ENCODE measurements around the gene CIAO3. TPM values are rescaled to one million over a fixed set of nuclear protein-coding genes. Genes with fewer than 3 reads are reported as not detected.
A peak's percentile ranks its signal among the peaks of the same experiment; 100 is the strongest.

Gene CIAO3
- total RNA-seq, 1 experiment from 2014 or later: 21.9 TPM

DNA sequence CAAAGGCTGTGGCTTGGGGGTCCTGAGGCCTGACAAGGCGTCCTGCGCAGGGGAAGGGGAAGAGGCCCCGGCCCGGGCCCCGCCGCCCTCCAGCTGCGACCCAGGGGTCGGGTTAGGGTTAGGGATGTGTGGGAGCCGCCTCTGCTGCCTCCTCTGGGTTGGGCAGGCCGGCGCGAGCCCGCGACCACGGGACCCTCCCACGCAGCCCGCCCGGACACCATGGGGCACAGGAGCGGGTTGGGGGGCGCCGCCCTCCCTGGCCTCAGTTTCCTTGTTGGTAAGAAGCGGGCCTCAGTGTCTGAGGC is 386 bp downstream of the CIAO3 start:
- no peak overlapping the region for H3K27ac ChIP-seq (ENCODE audit: insufficient read length, low read depth, low read length)

More for the DNA sequence above, 386 bp downstream of the CIAO3 start:
- DNase-seq: no peak
- peaks cover 9 to 13% of the 10 kb centered on the region in 2 experiments for H3K4me1 Mint-ChIP-seq
- no peak overlapping the region for H4K8ac ChIP-seq (replicated peaks; ENCODE audit: insufficient read length, low read depth, low read length)
- no peaks in the 10 kb centered on the region for H3K79me2 ChIP-seq (ENCODE audit: insufficient read depth, low read length)
- H3K9ac ChIP-seq (ENCODE audit: extremely low read depth, insufficient read length, low read length): no peak overlapping the region
- no peak overlapping the region for H4K5ac ChIP-seq (ENCODE audit: insufficient read length, low read depth, low read length)
- no peaks in the 10 kb centered on the region for H3K9me3 ChIP-seq (ENCODE audit: control insufficient read depth, low read depth, low read length)
- H3K4me3 Mint-ChIP-seq: peak overlapping the region; percentile 75 to 84
- no peaks in the 10 kb centered on the region for H3K79me1 ChIP-seq (ENCODE audit: insufficient read depth, low read depth, low read length, poor library complexity, severe bottlenecking)
- TF ChIP-seq, protein P1, sequence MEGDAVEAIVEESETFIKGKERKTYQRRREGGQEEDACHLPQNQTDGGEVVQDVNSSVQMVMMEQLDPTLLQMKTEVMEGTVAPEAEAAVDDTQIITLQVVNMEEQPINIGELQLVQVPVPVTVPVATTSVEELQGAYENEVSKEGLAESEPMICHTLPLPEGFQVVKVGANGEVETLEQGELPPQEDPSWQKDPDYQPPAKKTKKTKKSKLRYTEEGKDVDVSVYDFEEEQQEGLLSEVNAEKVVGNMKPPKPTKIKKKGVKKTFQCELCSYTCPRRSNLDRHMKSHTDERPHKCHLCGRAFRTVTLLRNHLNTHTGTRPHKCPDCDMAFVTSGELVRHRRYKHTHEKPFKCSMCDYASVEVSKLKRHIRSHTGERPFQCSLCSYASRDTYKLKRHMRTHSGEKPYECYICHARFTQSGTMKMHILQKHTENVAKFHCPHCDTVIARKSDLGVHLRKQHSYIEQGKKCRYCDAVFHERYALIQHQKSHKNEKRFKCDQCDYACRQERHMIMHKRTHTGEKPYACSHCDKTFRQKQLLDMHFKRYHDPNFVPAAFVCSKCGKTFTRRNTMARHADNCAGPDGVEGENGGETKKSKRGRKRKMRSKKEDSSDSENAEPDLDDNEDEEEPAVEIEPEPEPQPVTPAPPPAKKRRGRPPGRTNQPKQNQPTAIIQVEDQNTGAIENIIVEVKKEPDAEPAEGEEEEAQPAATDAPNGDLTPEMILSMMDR (conservative IDR thresholded peaks at IDR 0.05): no peak
- H4K20me1 ChIP-seq (ENCODE audit: control insufficient read depth, insufficient read depth, insufficient read length): no peaks in the 10 kb centered on the region
- no peak overlapping the region for H2BK20ac ChIP-seq (ENCODE audit: low read depth, low read length, poor library complexity, severe bottlenecking)
- H3K4me2 ChIP-seq (ENCODE audit: insufficient read depth, insufficient read length, low read length): peak overlapping the region; percentile 55
- no peak overlapping the region for H3K18ac ChIP-seq (ENCODE audit: insufficient read length, low read depth, low read length)
- H2AK5ac ChIP-seq (ENCODE audit: insufficient read length, low read length): no peak overlapping the region
- no peaks in the 10 kb centered on the region for H3K27me3 ChIP-seq (ENCODE audit: insufficient read depth, low read length)
- H3K23me2 ChIP-seq (ENCODE audit: insufficient read length, low read depth, low read length, poor library complexity, severe bottlenecking): peaks cover 10% of the 10 kb centered on the region
- H3K56ac ChIP-seq (ENCODE audit: insufficient read length, low read depth, low read length): no peak overlapping the region
- peak overlapping the region; percentile 20; the same call in 1 of the 2 replicates for H3K14ac ChIP-seq (ENCODE audit: insufficient read depth, low read length)
- H4K91ac ChIP-seq (ENCODE audit: insufficient read length, low read depth, low read length): no peak overlapping the region
- H3K9me3 Mint-ChIP-seq: no peaks in the 10 kb centered on the region
- H3K23ac ChIP-seq (ENCODE audit: insufficient read length, low read depth, low read length): no peak overlapping the region
- peaks cover 3 to 21% (median 20%) of the 10 kb centered on the region in 3 experiments; a peak in 6 of 7 replicates for H3K36me3 Mint-ChIP-seq (ENCODE audit: insufficient read depth in 1 of 3, low read depth in 3 of 3)
- H2AFZ ChIP-seq (ENCODE audit: low read length): no peak overlapping the region
- H3K4ac ChIP-seq (ENCODE audit: low read depth, low read length): no peak overlapping the region
- no peak overlapping the region for H2BK15ac ChIP-seq (ENCODE audit: low read depth, low read length)
- peaks cover 2% of the 10 kb centered on the region; the same call in 1 of the 2 replicates for H3K4me1 ChIP-seq (ENCODE audit: insufficient read depth, low read length)
- no peak overlapping the region for H2BK12ac ChIP-seq (ENCODE audit: insufficient read length, low read depth, low read length)
- no peaks in the 10 kb centered on the region for H3K27me3 Mint-ChIP-seq (ENCODE audit: low read depth)
- H2BK120ac ChIP-seq (ENCODE audit: low read depth, low read length, poor library complexity, severe bottlenecking): no peak overlapping the region
- H2BK5ac ChIP-seq (ENCODE audit: insufficient read length, low read length): no peak overlapping the region
- H3K27ac Mint-ChIP-seq: no peak overlapping the region
- WGBS (ENCODE audit: extremely low coverage, insufficient read length, low lambda C conversion rate): no CpG with 5 or more reads among the region's 22 CpGs
- no peak overlapping the region for H3T11ph ChIP-seq (ENCODE audit: low read length)

Data from H9 (cell line).